H9 (cell line): Measurements from ENCODE around the gene WASHC2C. TPM values are rescaled to one million over a fixed set of nuclear protein-coding genes. Genes with fewer than 3 reads are reported as not detected.
"Not testable (repeated sequence)": the region's sequence is repeated elsewhere in the genome, so short reads cannot be mapped to it uniquely, and the experiment has no call there.

Experiments
- DNase-seq: peaks from one replicate; pipeline ENCODE4 v3.0.0-alpha.2; 2017
- H2AFZ ChIP-seq: one replicate; pipeline ENCODE4 v1.6.1; 2013; ENCODE audit warnings: mild to moderate bottlenecking, low read length, control low read depth, moderate library complexity
- H2AK5ac ChIP-seq: 2 replicates; pipeline ENCODE4 v1.6.1; 2013; ENCODE audit warnings: low read length, control low read depth, mixed read lengths; ENCODE audit not compliant: insufficient read length
- H2BK120ac ChIP-seq: one replicate; pipeline ENCODE4 v1.6.1; 2013; ENCODE audit warnings: low read depth, mild to moderate bottlenecking, low read length, control low read depth, inconsistent platforms; ENCODE audit not compliant: poor library complexity, severe bottlenecking
- H2BK12ac ChIP-seq: 2 replicates; pipeline ENCODE4 v1.6.1; 2013; ENCODE audit warnings: low read length, control low read depth, mixed read lengths, low read depth; ENCODE audit not compliant: insufficient read length
- H2BK15ac ChIP-seq: 2 replicates; pipeline ENCODE4 v1.6.1; 2013; ENCODE audit warnings: low read depth, low read length, control low read depth
- H2BK20ac ChIP-seq: one replicate; pipeline ENCODE4 v1.6.1; 2013; ENCODE audit warnings: low read depth, mild to moderate bottlenecking, low read length, control low read depth, inconsistent platforms; ENCODE audit not compliant: poor library complexity, severe bottlenecking
- H2BK5ac ChIP-seq: 2 replicates; pipeline ENCODE4 v1.6.1; 2013; ENCODE audit warnings: low read length, control low read depth, mixed read lengths; ENCODE audit not compliant: insufficient read length
- H3K14ac ChIP-seq: 2 replicates; pipeline ENCODE4 v1.6.1; 2013; ENCODE audit warnings: low read length, control low read depth; ENCODE audit not compliant: insufficient read depth
- H3K18ac ChIP-seq: 2 replicates; pipeline ENCODE4 v1.6.1; 2013; ENCODE audit warnings: low read depth, mild to moderate bottlenecking, mixed read lengths, low read length, control low read depth; ENCODE audit not compliant: insufficient read length
- H3K23ac ChIP-seq: 2 replicates; pipeline ENCODE4 v1.6.1; 2013; ENCODE audit warnings: low read length, control low read depth, mixed read lengths, low read depth; ENCODE audit not compliant: insufficient read length
- H3K23me2 ChIP-seq: 2 replicates; pipeline ENCODE4 v1.6.1; 2013; ENCODE audit warnings: low read depth, mild to moderate bottlenecking, mixed read lengths, low read length, control low read depth; ENCODE audit not compliant: insufficient read length, poor library complexity, severe bottlenecking
- H3K27ac ChIP-seq: 2 replicates; pipeline ENCODE4 v1.5.1; 2013; ENCODE audit warnings: low read length, control low read depth, mixed read lengths, low read depth; ENCODE audit not compliant: insufficient read length
- H3K27me3 ChIP-seq: 2 replicates; pipeline ENCODE4 v1.6.1; 2013; ENCODE audit warnings: low read length, control low read depth, inconsistent platforms; ENCODE audit not compliant: insufficient read depth
- H3K4ac ChIP-seq: 2 replicates; pipeline ENCODE4 v1.6.1; 2013; ENCODE audit warnings: low read depth, mild to moderate bottlenecking, control low read depth, inconsistent platforms, low read length, moderate library complexity
- H3K4me1 ChIP-seq: 2 replicates; pipeline ENCODE4 v1.6.1; 2013; ENCODE audit warnings: low read length, control low read depth, inconsistent platforms; ENCODE audit not compliant: insufficient read depth
- H3K4me2 ChIP-seq: 2 replicates; pipeline ENCODE4 v1.6.1; 2013; ENCODE audit warnings: low read length, control low read depth, mixed read lengths; ENCODE audit not compliant: insufficient read length, insufficient read depth
- H3K56ac ChIP-seq: 2 replicates; pipeline ENCODE4 v1.6.1; 2013; ENCODE audit warnings: low read depth, mild to moderate bottlenecking, mixed read lengths, low read length, control low read depth; ENCODE audit not compliant: insufficient read length
- H3K79me1 ChIP-seq: 2 replicates; pipeline ENCODE4 v1.6.1; 2013; ENCODE audit warnings: low read depth, mild to moderate bottlenecking, moderate library complexity, low read length, control low read depth, inconsistent platforms; ENCODE audit not compliant: insufficient read depth, poor library complexity, severe bottlenecking
- H3K79me2 ChIP-seq: 2 replicates; pipeline ENCODE4 v1.6.1; 2013; ENCODE audit warnings: low read length, control low read depth, inconsistent platforms; ENCODE audit not compliant: insufficient read depth
- H3K9ac ChIP-seq: 2 replicates; pipeline ENCODE4 v1.6.1; 2013; ENCODE audit warnings: low read length, control low read depth, mixed read lengths; ENCODE audit not compliant: insufficient read length; ENCODE audit errors: extremely low read depth
- H3K9me3 ChIP-seq: one replicate; pipeline ENCODE4 v1.6.1; 2013; ENCODE audit warnings: low read depth, low read length, inconsistent platforms; ENCODE audit not compliant: control insufficient read depth
- H3T11ph ChIP-seq: one replicate; pipeline ENCODE4 v1.6.1; 2013; ENCODE audit warnings: mild to moderate bottlenecking, low read length, control low read depth, inconsistent platforms
- H4K20me1 ChIP-seq: one replicate; pipeline ENCODE4 v1.6.1; 2013; ENCODE audit not compliant: control insufficient read depth, insufficient read length, insufficient read depth
- H4K5ac ChIP-seq: 2 replicates; pipeline ENCODE4 v1.6.1; 2013; ENCODE audit warnings: low read depth, mild to moderate bottlenecking, mixed read lengths, low read length, control low read depth; ENCODE audit not compliant: insufficient read length
- H4K8ac ChIP-seq: replicated peaks from 2 replicates; pipeline ENCODE4 v1.6.1; 2013; ENCODE audit warnings: low read length, control low read depth, mixed read lengths, low read depth; ENCODE audit not compliant: insufficient read length
- H4K91ac ChIP-seq: 2 replicates; pipeline ENCODE4 v1.6.1; 2013; ENCODE audit warnings: low read depth, mild to moderate bottlenecking, moderate library complexity, mixed read lengths, low read length, control low read depth; ENCODE audit not compliant: insufficient read length
- H3K27ac Mint-ChIP-seq, 3 experiments: 2 replicates in 2 of 3; 3 replicates in 1 of 3; pipeline ENCODE4 v1.8.0; 2020 to 2021; ENCODE audit warnings: mixed read lengths in 3 of 3, mild to moderate bottlenecking in 1 of 3, moderate library complexity in 1 of 3
- H3K27me3 Mint-ChIP-seq: 2 replicates; pipeline ENCODE4 v1.8.0; 2021; ENCODE audit warnings: low read depth, mild to moderate bottlenecking, moderate library complexity, mixed read lengths
- H3K36me3 Mint-ChIP-seq, 3 experiments: 2 replicates in 2 of 3; 3 replicates in 1 of 3; pipeline ENCODE4 v1.8.0; 2020 to 2021; ENCODE audit warnings: low read depth in 3 of 3, mixed read lengths in 3 of 3; ENCODE audit not compliant: insufficient read depth in 1 of 3
- H3K4me1 Mint-ChIP-seq, 2 experiments: 2 replicates each; pipeline ENCODE4 v1.8.0; 2020; ENCODE audit warnings: mixed read lengths in 2 of 2
- H3K4me3 Mint-ChIP-seq, 2 experiments: 2 replicates in 1 of 2; 3 replicates in 1 of 2; pipeline ENCODE4 v1.8.0; 2020 to 2021; ENCODE audit warnings: mild to moderate bottlenecking in 2 of 2, mixed read lengths in 2 of 2, moderate library complexity in 1 of 2
- H3K9me3 Mint-ChIP-seq, 2 experiments: 2 replicates in 1 of 2; 3 replicates in 1 of 2; pipeline ENCODE4 v1.8.0; 2020; ENCODE audit warnings: mild to moderate bottlenecking in 2 of 2, mixed read lengths in 2 of 2, moderate library complexity in 1 of 2
- WGBS: extraction: QIAGEN DNeasy Blood & Tissue Kit; methylation state at CpG from one replicate; pipeline ENCODE4 v1.1.7; 2013; ENCODE audit warnings: missing lambda C conversion rate, low lambda C conversion rate, mixed read lengths; ENCODE audit not compliant: insufficient read length; ENCODE audit errors: extremely low coverage; 5-methylcytosine and 5-hydroxymethylcytosine counted together
- total RNA-seq: library from RNA; stranded (reverse); gene quantifications from 2 replicates; pipeline ENCODE4 v1.2.1, GENCODE V29; 2021

Gene WASHC2C
- total RNA-seq, 1 experiment from 2014 or later: 36.7 TPM

DNA sequence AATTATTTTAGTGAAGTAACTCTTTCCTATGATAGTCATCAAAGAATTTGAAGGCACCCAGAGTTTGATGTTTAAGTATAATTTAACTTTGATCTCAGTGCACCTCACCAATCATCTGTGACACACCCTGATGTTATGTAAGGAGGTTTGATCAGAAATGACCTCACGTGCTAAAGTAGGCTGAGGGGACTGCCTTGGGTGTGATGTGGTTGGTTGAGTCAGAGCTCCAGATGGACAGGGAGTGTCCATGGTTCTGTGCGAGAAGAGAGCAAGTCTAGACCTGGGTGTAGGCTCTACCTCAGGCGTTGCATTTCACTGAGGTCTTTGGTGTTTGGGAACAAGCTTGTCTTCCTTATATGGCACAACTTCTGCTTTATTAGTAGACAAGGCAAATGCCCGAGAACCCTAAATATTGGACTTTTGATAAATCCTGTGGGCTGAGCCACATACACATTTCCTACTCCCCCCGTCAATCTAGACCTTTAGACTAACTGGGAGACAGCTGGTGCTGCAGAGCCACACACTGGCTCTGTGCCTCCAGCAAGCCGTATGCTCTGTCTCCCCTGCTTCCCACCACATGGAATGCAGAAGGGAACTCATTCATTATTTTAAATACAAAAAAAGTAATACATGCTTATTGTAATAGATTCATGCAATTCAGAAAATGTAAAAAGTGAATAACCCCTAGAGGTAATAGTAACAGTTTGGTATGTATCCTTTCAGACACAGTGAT is 63.8 kb downstream of the WASHC2C start:
- H2AFZ ChIP-seq, H3K14ac ChIP-seq, H4K20me1 ChIP-seq, H3K56ac ChIP-seq, H3K4me2 ChIP-seq, H3K27me3 ChIP-seq, H2BK20ac ChIP-seq, H4K5ac ChIP-seq, H3K27me3 Mint-ChIP-seq, H3K4ac ChIP-seq, H3K79me1 ChIP-seq, H2BK5ac ChIP-seq, H2BK120ac ChIP-seq, H3K23ac ChIP-seq, H3K27ac ChIP-seq, H2BK12ac ChIP-seq, H3T11ph ChIP-seq, H4K91ac ChIP-seq, H4K8ac ChIP-seq, H3K4me3 Mint-ChIP-seq, H3K27ac Mint-ChIP-seq, H3K9ac ChIP-seq, H3K79me2 ChIP-seq, H3K18ac ChIP-seq, DNase-seq, H2BK15ac ChIP-seq, H3K4me1 Mint-ChIP-seq, H2AK5ac ChIP-seq, H3K9me3 ChIP-seq, H3K4me1 ChIP-seq, H3K23me2 ChIP-seq, H3K9me3 Mint-ChIP-seq: not testable (repeated sequence)
- H3K36me3 Mint-ChIP-seq: peaks cover 8 to 18% (median 15%) of the 10 kb centered on the region in 3 experiments; a peak in 6 of 7 replicates
- no CpG with 5 or more reads among the region's 6 CpGs for WGBS

DNA sequence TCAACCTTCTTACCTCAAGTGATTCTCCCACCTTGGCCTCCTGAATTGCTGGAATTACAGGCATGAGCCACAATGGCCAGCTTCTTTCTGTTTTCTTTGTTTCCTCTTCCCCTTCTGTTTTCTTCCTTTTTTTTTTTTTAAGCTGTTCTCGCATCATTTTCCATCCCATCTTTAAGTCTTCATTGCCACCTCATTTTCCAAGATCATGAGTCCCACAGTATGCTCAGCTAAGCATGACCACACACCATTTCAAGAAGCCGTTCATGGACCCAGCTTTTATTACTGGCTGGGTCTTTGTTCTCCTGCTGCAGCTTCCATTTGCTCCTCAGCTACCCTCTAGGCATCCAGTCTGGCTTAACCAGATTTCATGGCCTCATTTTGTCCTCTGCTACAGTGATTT is 67.7 kb downstream of the WASHC2C start:
- not testable (repeated sequence) for H3K36me3 Mint-ChIP-seq, H3K4me3 Mint-ChIP-seq, H3K23ac ChIP-seq, H3K56ac ChIP-seq, H4K8ac ChIP-seq, H2BK120ac ChIP-seq, H3K18ac ChIP-seq, H3K4me2 ChIP-seq, H3K9me3 ChIP-seq, H3K23me2 ChIP-seq, H3K27me3 ChIP-seq, H3K27me3 Mint-ChIP-seq, H2BK20ac ChIP-seq, H3K79me1 ChIP-seq, H2BK15ac ChIP-seq, H3T11ph ChIP-seq, H3K14ac ChIP-seq, DNase-seq, H2AFZ ChIP-seq, H4K91ac ChIP-seq, H3K9me3 Mint-ChIP-seq, H3K4me1 ChIP-seq, H2AK5ac ChIP-seq, H2BK12ac ChIP-seq, H3K4me1 Mint-ChIP-seq, H3K79me2 ChIP-seq, H3K27ac ChIP-seq, H4K20me1 ChIP-seq, H4K5ac ChIP-seq, H3K4ac ChIP-seq, H3K9ac ChIP-seq, H2BK5ac ChIP-seq
- H3K27ac Mint-ChIP-seq: peak overlapping the region in 1 of 3 experiments; percentile 59; a peak in 2 of 7 replicates
- WGBS: no CpG with 5 or more reads among the region's 2 CpGs
